ENCODE measurements around the gene SATB2.

The SATB2 gene

GRCh38 chr2:199370150-199370780 is 87.5 kb downstream of the SATB2 start:
- Mint-ChIP-seq H3K4me1 (ENCODE audit: low read depth) (no peaks in the 10 kb centered on the region), H3K4me3 (no peak overlapping the region), H3K36me3 (ENCODE audit: low read depth) (no peaks in the 10 kb centered on the region), H3K27me3 (peaks cover 9% of the 10 kb centered on the region), H3K27ac (no peak overlapping the region), H3K9me3 (no peaks in the 10 kb centered on the region)
- DNase-seq, result no peak

GRCh38 chr2:199366406-199366805 is 91.3 kb downstream of the SATB2 start:
- H3K36me3 Mint-ChIP-seq (ENCODE audit: low read depth), result no peaks in the 10 kb centered on the region
- no peak overlapping the region for H3K27ac Mint-ChIP-seq
- H3K9me3 Mint-ChIP-seq, result no peaks in the 10 kb centered on the region
- DNase-seq, result no peak
- H3K4me3 Mint-ChIP-seq, result no peak overlapping the region
- H3K27me3 Mint-ChIP-seq, result peaks cover 15% of the 10 kb centered on the region
- no peaks in the 10 kb centered on the region for H3K4me1 Mint-ChIP-seq (ENCODE audit: low read depth)

GRCh38 chr2:199364153-199364552 is 93.6 kb downstream of the SATB2 start:
- no peak overlapping the region for H3K4me3 Mint-ChIP-seq
- no peaks in the 10 kb centered on the region for H3K4me1 Mint-ChIP-seq (ENCODE audit: low read depth)
- no peaks in the 10 kb centered on the region for H3K9me3 Mint-ChIP-seq
- H3K27ac Mint-ChIP-seq, result no peak overlapping the region
- no peak for DNase-seq
- H3K36me3 Mint-ChIP-seq (ENCODE audit: low read depth), result no peaks in the 10 kb centered on the region
- peaks cover 15% of the 10 kb centered on the region for H3K27me3 Mint-ChIP-seq

GRCh38 chr2:199356412-199356811 is 101.3 kb downstream of the SATB2 start:
- H3K4me3 Mint-ChIP-seq, result no peak overlapping the region
- no peak for DNase-seq
- no peaks in the 10 kb centered on the region for H3K36me3 Mint-ChIP-seq (ENCODE audit: low read depth)
- H3K27me3 Mint-ChIP-seq, result peaks cover 4% of the 10 kb centered on the region
- no peak overlapping the region for H3K27ac Mint-ChIP-seq
- H3K9me3 Mint-ChIP-seq, result no peaks in the 10 kb centered on the region
- H3K4me1 Mint-ChIP-seq (ENCODE audit: low read depth), result no peaks in the 10 kb centered on the region

GRCh38 chr2:199348871-199349270 is 108.9 kb downstream of the SATB2 start:
- no peak overlapping the region for H3K4me3 Mint-ChIP-seq
- no peaks in the 10 kb centered on the region for H3K9me3 Mint-ChIP-seq
- H3K27me3 Mint-ChIP-seq, result peaks cover 8% of the 10 kb centered on the region

GRCh38 chr2:199344012-199344411 is 113.7 kb downstream of the SATB2 start:
- DNase-seq, result no peak
- no peaks in the 10 kb centered on the region for H3K9me3 Mint-ChIP-seq
- H3K4me3 Mint-ChIP-seq, result no peak overlapping the region
- no peaks in the 10 kb centered on the region for H3K36me3 Mint-ChIP-seq (ENCODE audit: low read depth)
- no peak overlapping the region for H3K27ac Mint-ChIP-seq
- peaks cover 4% of the 10 kb centered on the region for H3K27me3 Mint-ChIP-seq
- no peaks in the 10 kb centered on the region for H3K4me1 Mint-ChIP-seq (ENCODE audit: low read depth)

More at GRCh38 chr2:199348871-199349270, 108.9 kb downstream of the SATB2 start:
- Mint-ChIP-seq H3K27ac (no peak overlapping the region), H3K4me1 (ENCODE audit: low read depth) (no peaks in the 10 kb centered on the region), H3K36me3 (ENCODE audit: low read depth) (no peaks in the 10 kb centered on the region)
- DNase-seq, result no peak

- Mint-ChIP-seq H3K27me3 (peaks cover under 1% of the 10 kb centered on the region), H3K4me1 (ENCODE audit: low read depth) (no peaks in the 10 kb centered on the region), H3K9me3 (no peaks in the 10 kb centered on the region)
Measured at GRCh38 chr2:199342334-199342733, 115.4 kb downstream of the SATB2 start.

GRCh38 chr2:199341123-199341522 is 116.6 kb downstream of the SATB2 start:
- Mint-ChIP-seq H3K27me3 (peaks cover 3% of the 10 kb centered on the region), H3K9me3 (no peaks in the 10 kb centered on the region), H3K36me3 (ENCODE audit: low read depth) (no peaks in the 10 kb centered on the region), H3K4me1 (ENCODE audit: low read depth) (no peaks in the 10 kb centered on the region), H3K4me3 (no peak overlapping the region), H3K27ac (no peak overlapping the region)
- no peak for DNase-seq

More at GRCh38 chr2:199342334-199342733, 115.4 kb downstream of the SATB2 start:
- Mint-ChIP-seq H3K36me3 (ENCODE audit: low read depth) (no peaks in the 10 kb centered on the region), H3K4me3 (no peak overlapping the region), H3K27ac (no peak overlapping the region)
- no peak for DNase-seq

- no peak for DNase-seq
Measured at GRCh38 chr2:199339891-199340605, 117.7 kb downstream of the SATB2 start.

GRCh38 chr2:199336546-199336945 is 121.2 kb downstream of the SATB2 start:
- Mint-ChIP-seq H3K9me3 (no peaks in the 10 kb centered on the region), H3K36me3 (ENCODE audit: low read depth) (no peaks in the 10 kb centered on the region), H3K27ac (no peak overlapping the region), H3K4me1 (ENCODE audit: low read depth) (no peaks in the 10 kb centered on the region), H3K27me3 (peaks cover 6% of the 10 kb centered on the region), H3K4me3 (no peak overlapping the region)
- DNase-seq, result no peak

More at GRCh38 chr2:199339891-199340605, 117.7 kb downstream of the SATB2 start:
- H3K9me3 Mint-ChIP-seq, result no peaks in the 10 kb centered on the region
- no peak overlapping the region for H3K27ac Mint-ChIP-seq
- H3K4me3 Mint-ChIP-seq, result no peak overlapping the region
- H3K36me3 Mint-ChIP-seq (ENCODE audit: low read depth), result no peaks in the 10 kb centered on the region
- no peaks in the 10 kb centered on the region for H3K4me1 Mint-ChIP-seq (ENCODE audit: low read depth)
- H3K27me3 Mint-ChIP-seq, result peaks cover 6% of the 10 kb centered on the region

- H3K27ac Mint-ChIP-seq, result no peak overlapping the region
Measured at GRCh38 chr2:199335502-199335901, 122.2 kb downstream of the SATB2 start.

GRCh38 chr2:199329466-199329865 is 128.3 kb downstream of the SATB2 start:
- Mint-ChIP-seq H3K4me1 (ENCODE audit: low read depth) (no peaks in the 10 kb centered on the region), H3K36me3 (ENCODE audit: low read depth) (no peaks in the 10 kb centered on the region), H3K9me3 (no peaks in the 10 kb centered on the region), H3K4me3 (no peak overlapping the region), H3K27ac (no peak overlapping the region), H3K27me3 (peaks cover 5% of the 10 kb centered on the region)
- DNase-seq, result no peak

More at GRCh38 chr2:199335502-199335901, 122.2 kb downstream of the SATB2 start:
- H3K4me3 Mint-ChIP-seq, result no peak overlapping the region
- no peaks in the 10 kb centered on the region for H3K36me3 Mint-ChIP-seq (ENCODE audit: low read depth)
- H3K9me3 Mint-ChIP-seq, result no peaks in the 10 kb centered on the region
- peaks cover 6% of the 10 kb centered on the region for H3K27me3 Mint-ChIP-seq
- no peak for DNase-seq
- no peaks in the 10 kb centered on the region for H3K4me1 Mint-ChIP-seq (ENCODE audit: low read depth)

GRCh38 chr2:199329031-199329430 is 128.7 kb downstream of the SATB2 start:
- H3K27me3 Mint-ChIP-seq, result peaks cover 7% of the 10 kb centered on the region
- H3K4me1 Mint-ChIP-seq (ENCODE audit: low read depth), result no peaks in the 10 kb centered on the region
- H3K27ac Mint-ChIP-seq, result no peak overlapping the region
- H3K4me3 Mint-ChIP-seq, result no peak overlapping the region
- no peak for DNase-seq
- no peaks in the 10 kb centered on the region for H3K36me3 Mint-ChIP-seq (ENCODE audit: low read depth)
- no peaks in the 10 kb centered on the region for H3K9me3 Mint-ChIP-seq

- Mint-ChIP-seq H3K36me3 (ENCODE audit: low read depth) (no peaks in the 10 kb centered on the region), H3K27ac (no peak overlapping the region), H3K4me3 (no peak overlapping the region), H3K27me3 (peaks cover 7% of the 10 kb centered on the region), H3K4me1 (ENCODE audit: low read depth) (no peaks in the 10 kb centered on the region), H3K9me3 (no peaks in the 10 kb centered on the region)
- no peak for DNase-seq
Measured at GRCh38 chr2:199325881-199326280, 131.9 kb downstream of the SATB2 start.

- no peak for DNase-seq
- no peaks in the 10 kb centered on the region for H3K4me1 Mint-ChIP-seq (ENCODE audit: low read depth)
- H3K27me3 Mint-ChIP-seq, result peaks cover 7% of the 10 kb centered on the region
- H3K27ac Mint-ChIP-seq, result no peak overlapping the region
- no peak overlapping the region for H3K4me3 Mint-ChIP-seq
- no peaks in the 10 kb centered on the region for H3K9me3 Mint-ChIP-seq
- no peaks in the 10 kb centered on the region for H3K36me3 Mint-ChIP-seq (ENCODE audit: low read depth)
Measured at GRCh38 chr2:199322151-199322550, 135.6 kb downstream of the SATB2 start.

Data from activated T-cell treated with anti-CD3 and anti-CD28 coated beads, Interleukin-2, amount 50 U/mL, for 24 hours (primary cell).